Liver (tissue), 9 donors: ENCODE results near the gene MED20. TPM values are rescaled to one million over a fixed set of nuclear protein-coding genes. Genes with fewer than 3 reads are reported as not detected.

Experiments used
- DNase-seq: peaks from one replicate; pipeline ENCODE4 v3.0.0-alpha.2; 2017; ENCODE audit warnings: low spot score
- H3K27ac ChIP-seq, 2 donors: one replicate each; pipeline ENCODE4 v1.7.0; 2013; ENCODE audit warnings: inconsistent platforms in 2 of 2, low read length in 2 of 2, control low read depth in 1 of 2, low read depth in 1 of 2, mild to moderate bottlenecking in 1 of 2
- H3K27me3 ChIP-seq, 4 donors: one replicate each; pipeline versions ENCODE4 v1.6.1 to v1.7.0; 2013; ENCODE audit warnings: low read length in 3 of 4, inconsistent platforms in 1 of 4, mild to moderate bottlenecking in 1 of 4, moderate library complexity in 1 of 4; ENCODE audit not compliant: control insufficient read depth in 4 of 4, insufficient read depth in 4 of 4
- H3K36me3 ChIP-seq, 4 donors: one replicate each; pipeline versions ENCODE4 v1.6.1 to v1.7.0; 2013; ENCODE audit warnings: low read length in 3 of 4, mild to moderate bottlenecking in 3 of 4, low read depth in 1 of 4, moderate library complexity in 1 of 4; ENCODE audit not compliant: control insufficient read depth in 4 of 4, insufficient read depth in 3 of 4
- H3K4me1 ChIP-seq, 4 donors: one replicate each; pipeline versions ENCODE4 v1.6.1 to v1.7.0; 2013; ENCODE audit warnings: low read length in 3 of 4, mild to moderate bottlenecking in 3 of 4, moderate library complexity in 1 of 4; ENCODE audit not compliant: control insufficient read depth in 4 of 4, insufficient read depth in 4 of 4
- H3K4me3 ChIP-seq, 3 donors: one replicate each; pipeline versions ENCODE4 v1.6.1 to v1.7.0; 2013; ENCODE audit warnings: low read length in 3 of 3, control low read depth in 1 of 3, low read depth in 1 of 3, mild to moderate bottlenecking in 1 of 3
- H3K9ac ChIP-seq, 2 donors: one replicate each; pipeline ENCODE4 v1.7.0; 2013; ENCODE audit warnings: low read length in 2 of 2, mild to moderate bottlenecking in 2 of 2, moderate library complexity in 2 of 2, control low read depth in 1 of 2, low read depth in 1 of 2
- H3K9me3 ChIP-seq, 4 donors: one replicate each; pipeline versions ENCODE4 v1.6.1 to v1.7.0; 2013; ENCODE audit warnings: low read length in 3 of 4; ENCODE audit not compliant: control insufficient read depth in 4 of 4
- ATF3 ChIP-seq: IDR thresholded peaks from 2 replicates; pipeline ENCODE4 v1.6.1; 2016; ENCODE audit warnings: antibody characterized with exemption
- CTCF ChIP-seq: fragments of 150-350 bp; IDR thresholded peaks from 2 replicates; pipeline ENCODE4 v1.5.1; 2017; ENCODE audit warnings: improper control_type of control experiment, low read depth, low read length; ENCODE audit not compliant: missing input control
- FOXA2 ChIP-seq: IDR thresholded peaks from 2 replicates; pipeline ENCODE4 v1.6.1; 2016; ENCODE audit warnings: antibody characterized with exemption
- GABPA ChIP-seq, 2 donors: IDR thresholded peaks in 1 of 2; conservative IDR thresholded peaks in 1 of 2; 2 replicates each; pipeline ENCODE4 v1.6.1; 2016; ENCODE audit warnings: antibody characterized with exemption in 2 of 2, mild to moderate bottlenecking in 1 of 2, moderate library complexity in 1 of 2
- JUND ChIP-seq, 2 donors: IDR thresholded peaks; 2 replicates each; pipeline ENCODE4 v1.6.1; 2016; ENCODE audit warnings: antibody characterized with exemption in 2 of 2
- MAX ChIP-seq: IDR thresholded peaks from 2 replicates; pipeline ENCODE4 v1.6.1; 2016; ENCODE audit warnings: antibody characterized with exemption
- NR2F2 ChIP-seq: IDR thresholded peaks from 2 replicates; pipeline ENCODE4 v1.6.1; 2016; ENCODE audit warnings: antibody characterized with exemption
- RAD21 ChIP-seq, 2 donors: IDR thresholded peaks; 2 replicates each; pipeline ENCODE4 v1.6.1; 2016; ENCODE audit warnings: antibody characterized with exemption in 2 of 2, mild to moderate bottlenecking in 2 of 2
- REST ChIP-seq: IDR thresholded peaks from 2 replicates; pipeline ENCODE4 v1.6.1; 2016; ENCODE audit warnings: antibody characterized with exemption, mild to moderate bottlenecking
- RXRA ChIP-seq, 2 donors: IDR thresholded peaks; 2 replicates each; pipeline ENCODE4 v1.6.1; 2017 to 2018; ENCODE audit warnings: antibody characterized with exemption in 2 of 2, mild to moderate bottlenecking in 1 of 2
- YY1 ChIP-seq: IDR thresholded peaks from 2 replicates; pipeline ENCODE4 v1.6.1; 2016; ENCODE audit warnings: antibody characterized with exemption, mild to moderate bottlenecking
- ZBTB33 ChIP-seq: IDR thresholded peaks from 2 replicates; pipeline ENCODE4 v1.6.1; 2016; ENCODE audit warnings: antibody characterized with exemption
- WGBS: extraction: QIAGEN DNeasy Blood & Tissue Kit; methylation state at CpG from one replicate; pipeline ENCODE4 v1.1.7; 2013; 5-methylcytosine and 5-hydroxymethylcytosine counted together
- polyA plus RNA-seq, 2 donors: library from polyadenylated mRNA; stranded (reverse) in 1 of 2; unstranded in 1 of 2; fragments of 200-250 nt in 1 of 2; fragments of >200 nt in 1 of 2; fragmentation: Nextera tagmentation in 1 of 2; extraction: Ambion mirVana in 1 of 2; gene quantifications; one replicate each; pipeline versions ENCODE4 v1.2.1 to v1.2.3, GENCODE V29; 2013 to 2015
- total RNA-seq, 2 donors: library from RNA; depleted of rRNA; stranded (reverse); fragments of >200 nt; gene quantifications; one replicate each; pipeline ENCODE4 v1.2.3, GENCODE V29; 2014
- donor health status: healthy.
- donor health status: healthy.
- donor health status: healthy.
- donor health status: healthy.
- donor health status: healthy.

MED20 gene
- total and polyA plus RNA-seq, 4 donors = 3.5 to 11.9 (median 8.6) TPM

- Histone ChIP-seq H3K36me3 (peaks cover 0 to 1% (median 0%) of the 10 kb centered on the region in 4 donors), H3K4me1 (no peaks in the 10 kb centered on the region), H3K4me3 (no peak overlapping the region), H3K27ac (no peak overlapping the region), H3K9ac (no peak overlapping the region), H3K27me3 (no peaks in the 10 kb centered on the region), H3K9me3 (no peaks in the 10 kb centered on the region)
- TF ChIP-seq MAX = no peak
- TF ChIP-seq REST = no peak
- no peak for DNase-seq
- 95% methylated on average over 13 of the region's 13 CpGs for WGBS
Measured at GRCh38 chr6:41872147-41872546, 48.8 kb downstream of the MED20 start.

GRCh38 chr6:41871691-41872090 lies 49.2 kb downstream of the MED20 start:
- Histone ChIP-seq H3K9ac (no peak overlapping the region), H3K9me3 (no peaks in the 10 kb centered on the region), H3K27ac (no peak overlapping the region), H3K4me3 (no peak overlapping the region), H3K4me1 (no peaks in the 10 kb centered on the region), H3K36me3 (peaks cover 0 to 1% (median 0%) of the 10 kb centered on the region in 4 donors), H3K27me3 (no peaks in the 10 kb centered on the region)
- 94% methylated on average over 2 of the region's 2 CpGs for WGBS
- TF ChIP-seq ATF3 (no peak), FOXA2 (no peak), JUND (IDR thresholded peaks at IDR 0.05) (no peak), NR2F2 (no peak), CTCF (no peak), RAD21 (IDR thresholded peaks at IDR 0.05) (no peak), REST (no peak), ZBTB33 (no peak), GABPA (IDR thresholded peaks at IDR 0.05 in 1 of 2, conservative IDR thresholded peaks at IDR 0.05 in 1 of 2) (no peak), YY1 (no peak), RXRA (IDR thresholded peaks at IDR 0.05) (no peak)
- no peak for DNase-seq
